Pancreas (tissue), 10 donors: Measurements from ENCODE around the gene WNT11. TPM values are rescaled to one million over a fixed set of nuclear protein-coding genes. Genes with fewer than 3 reads are reported as not detected.

Experiments used
- ATAC-seq, 4 donors: fragments of 200-7000 bp; cut with Tn5 transposase; one replicate each; pipeline versions ENCODE4 v1.8.0 to v1.9.1; 2020; ENCODE audit warnings: mild to moderate bottlenecking in 4 of 4, moderate library complexity in 4 of 4
- DNase-seq, 6 donors: peaks; one replicate each; pipeline ENCODE4 v3.0.0-alpha.2; 2020
- FAIRE-seq: peaks from 2 replicates; lab custom pipeline; 2012; peaks lifted over from hg19 to GRCh38; lab: Jason Lieb, UNC
- H3K27ac ChIP-seq, 4 donors: fragments of 200-600 bp; sonication (generic); 1 replicate in 3 of 4; 2 replicates in 1 of 4; pipeline versions ENCODE4 v1.5.0 to v1.8.0; 2020
- H3K27me3 ChIP-seq, 4 donors: fragments of 200-600 bp; one replicate each; pipeline ENCODE4 v1.8.0; 2021
- H3K36me3 ChIP-seq, 3 donors: fragments of 200-600 bp; sonication (generic) in 1 of 3; one replicate each; pipeline versions ENCODE4 v1.5.0 to v1.8.0; 2020 to 2021
- H3K4me1 ChIP-seq, 3 donors: fragments of 200-600 bp; one replicate each; pipeline ENCODE4 v1.8.0; 2021
- H3K4me3 ChIP-seq, 4 donors: fragments of 200-600 bp; sonication (generic) in 2 of 4; one replicate each; pipeline versions ENCODE4 v1.5.0 to v1.8.0; 2020 to 2021
- H3K9me3 ChIP-seq, 4 donors: fragments of 200-600 bp; one replicate each; pipeline ENCODE4 v1.8.0; 2021
- WGBS, 2 donors: extraction: QIAGEN DNeasy Blood & Tissue Kit; methylation state at CpG; one replicate each; pipeline ENCODE4 v1.1.7; 2013; 5-methylcytosine and 5-hydroxymethylcytosine counted together
- intact Hi-C, 3 donors: fragments of 100-400 bp; cut with DNase I; formaldehyde crosslinking; loops; one replicate each; pipeline versions ENCODE4 v1.11.1 to v1.14.2; 2022
- polyA plus RNA-seq, 2 donors: library from polyadenylated mRNA; stranded (reverse); fragments of 200-250 nt; gene quantifications; one replicate each; pipeline ENCODE4 v1.2.3, GENCODE V29; 2013
- total RNA-seq, 6 donors: library from RNA; stranded (reverse); fragmentation: NEBNext Ultra II Directional in 4 of 6; extraction: Animal tissue kit (Norgen Biotek cat#: 25700) in 4 of 6; gene quantifications; one replicate each; pipeline versions ENCODE4 v1.2.1 to v1.2.4, GENCODE V29; 2021 to 2023
- TF ChIP-seq, protein P1 (sequence below), 4 donors: fragments of 200-600 bp; sonication (generic) in 3 of 4; IDR thresholded peaks; one replicate each; pipeline versions ENCODE4 v1.5.0 to v1.8.0; 2021; ENCODE audit warnings: antibody characterized with exemption in 4 of 4
- donor health status: healthy with polysubstance abuse.
- donor health status: DM: no; HTN: no; CAD: no; lungs with moderate emphysema.
- donor health status: DM: no; HTN: no; CAD: no.
- donor health status: control.
- donor health status: control.
- donor health status: Bipolar disorder and iron deficiency.
- donor health status: DM: yes; HTN: yes; CAD: no.
- donor health status: DM: no; HTN: no; CAD: no.
- donor health status: DM: no; HTN: no; CAD: no.
- donor health status: DM: yes; HTN: yes; CAD: no.

Gene WNT11
- total and polyA plus RNA-seq, 8 donors, result 2.6 to 30.5 (median 6.2) TPM

DNA sequence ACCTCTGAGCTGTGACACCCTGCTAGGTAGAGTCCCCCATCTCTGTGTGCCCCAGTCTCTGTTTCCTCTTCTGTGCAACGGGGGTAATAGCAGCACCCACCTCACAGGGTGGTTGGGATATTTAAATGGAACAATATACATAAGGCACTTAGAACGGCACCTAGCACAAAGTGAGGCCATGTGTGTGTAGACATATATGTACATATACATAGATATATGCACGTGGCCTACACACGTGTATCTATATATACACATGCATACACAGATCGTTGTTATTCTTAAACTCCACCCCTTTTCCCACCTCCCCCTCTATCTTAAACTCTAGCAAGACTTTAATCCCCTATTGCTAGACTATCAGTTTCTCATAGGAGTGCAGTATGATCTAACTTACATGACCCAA lies 2.4 kb downstream of the WNT11 start:
- no peak overlapping the region for H3K27ac ChIP-seq
- no peaks in the 10 kb centered on the region for H3K36me3 ChIP-seq
- no peaks in the 10 kb centered on the region for H3K27me3 ChIP-seq
- 86 to 92% methylated on average over 5 of the region's 5 CpGs for WGBS, 2 donors
- no peaks in the 10 kb centered on the region for H3K9me3 ChIP-seq
- TF ChIP-seq, protein P1, sequence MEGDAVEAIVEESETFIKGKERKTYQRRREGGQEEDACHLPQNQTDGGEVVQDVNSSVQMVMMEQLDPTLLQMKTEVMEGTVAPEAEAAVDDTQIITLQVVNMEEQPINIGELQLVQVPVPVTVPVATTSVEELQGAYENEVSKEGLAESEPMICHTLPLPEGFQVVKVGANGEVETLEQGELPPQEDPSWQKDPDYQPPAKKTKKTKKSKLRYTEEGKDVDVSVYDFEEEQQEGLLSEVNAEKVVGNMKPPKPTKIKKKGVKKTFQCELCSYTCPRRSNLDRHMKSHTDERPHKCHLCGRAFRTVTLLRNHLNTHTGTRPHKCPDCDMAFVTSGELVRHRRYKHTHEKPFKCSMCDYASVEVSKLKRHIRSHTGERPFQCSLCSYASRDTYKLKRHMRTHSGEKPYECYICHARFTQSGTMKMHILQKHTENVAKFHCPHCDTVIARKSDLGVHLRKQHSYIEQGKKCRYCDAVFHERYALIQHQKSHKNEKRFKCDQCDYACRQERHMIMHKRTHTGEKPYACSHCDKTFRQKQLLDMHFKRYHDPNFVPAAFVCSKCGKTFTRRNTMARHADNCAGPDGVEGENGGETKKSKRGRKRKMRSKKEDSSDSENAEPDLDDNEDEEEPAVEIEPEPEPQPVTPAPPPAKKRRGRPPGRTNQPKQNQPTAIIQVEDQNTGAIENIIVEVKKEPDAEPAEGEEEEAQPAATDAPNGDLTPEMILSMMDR (IDR thresholded peaks at IDR 0.05), result no peak
- FAIRE-seq, result no peak
- no peak overlapping the region for H3K4me3 ChIP-seq
- H3K4me1 ChIP-seq, result no peaks in the 10 kb centered on the region
- intact Hi-C loops, result loop anchor here in 1 of 3 donors (10.0 kb wide), 2 partner anchors 111 to 311 kb away; no protein-coding TSS in a partner anchor
- no peak for ATAC-seq
- DNase-seq, result no peak

DNA sequence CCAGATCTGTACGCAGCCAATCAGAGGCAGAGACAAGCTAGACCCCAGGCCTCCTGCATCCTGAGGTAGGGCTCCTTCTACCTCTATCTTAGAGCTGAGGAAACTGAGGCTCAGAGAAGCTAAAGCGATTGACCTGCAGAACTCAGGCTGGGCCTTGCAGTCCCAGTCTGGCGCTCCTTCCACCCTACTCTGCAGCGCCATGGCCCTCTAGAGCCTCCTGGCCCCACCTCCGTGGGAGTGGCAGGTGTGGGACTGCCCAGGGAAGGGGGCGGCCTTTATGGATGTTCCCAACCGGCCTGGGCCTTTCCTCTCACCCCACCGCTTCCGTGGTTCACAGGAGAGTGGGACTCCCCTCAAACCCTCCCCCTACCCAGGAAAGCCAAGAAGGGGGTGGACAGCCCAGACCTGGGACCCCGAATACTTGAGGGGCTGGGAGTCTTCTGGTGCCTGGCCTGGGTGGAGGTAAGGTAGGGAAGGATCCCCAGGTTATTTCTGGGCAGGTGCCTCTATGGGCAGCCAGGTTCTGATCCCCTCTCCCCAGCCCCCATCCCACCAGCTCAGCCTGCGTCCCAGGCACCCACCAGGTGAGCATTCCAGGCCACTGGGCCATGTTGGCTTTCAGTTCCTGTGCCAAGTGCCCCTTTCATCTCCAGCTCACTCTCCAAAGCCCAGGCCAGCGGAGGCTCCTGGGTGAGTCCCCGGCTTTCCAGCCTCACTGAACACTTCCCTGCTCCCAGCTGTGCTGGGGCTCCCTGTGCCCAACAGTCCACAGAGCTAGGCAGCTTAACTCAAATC lies 3.0 kb downstream of the WNT11 start:
- intact Hi-C loops, result loop anchor here in 1 of 3 donors (10.0 kb wide), 2 partner anchors 111 to 311 kb away; no protein-coding TSS in a partner anchor
- DNase-seq (peak in 1 of 6 donors; percentile 46), FAIRE-seq (no peak), ATAC-seq (no peak)
- Histone ChIP-seq H3K27me3 (no peaks in the 10 kb centered on the region), H3K27ac (no peak overlapping the region), H3K36me3 (no peaks in the 10 kb centered on the region), H3K4me3 (no peak overlapping the region), H3K4me1 (peaks cover 0 to under 1% (median 0%) of the 10 kb centered on the region in 3 donors), H3K9me3 (no peaks in the 10 kb centered on the region)
- WGBS, 2 donors, result 85 to 90% methylated on average over 13 of the region's 13 CpGs
- TF ChIP-seq, protein P1 (IDR thresholded peaks at IDR 0.05), result no peak

DNA sequence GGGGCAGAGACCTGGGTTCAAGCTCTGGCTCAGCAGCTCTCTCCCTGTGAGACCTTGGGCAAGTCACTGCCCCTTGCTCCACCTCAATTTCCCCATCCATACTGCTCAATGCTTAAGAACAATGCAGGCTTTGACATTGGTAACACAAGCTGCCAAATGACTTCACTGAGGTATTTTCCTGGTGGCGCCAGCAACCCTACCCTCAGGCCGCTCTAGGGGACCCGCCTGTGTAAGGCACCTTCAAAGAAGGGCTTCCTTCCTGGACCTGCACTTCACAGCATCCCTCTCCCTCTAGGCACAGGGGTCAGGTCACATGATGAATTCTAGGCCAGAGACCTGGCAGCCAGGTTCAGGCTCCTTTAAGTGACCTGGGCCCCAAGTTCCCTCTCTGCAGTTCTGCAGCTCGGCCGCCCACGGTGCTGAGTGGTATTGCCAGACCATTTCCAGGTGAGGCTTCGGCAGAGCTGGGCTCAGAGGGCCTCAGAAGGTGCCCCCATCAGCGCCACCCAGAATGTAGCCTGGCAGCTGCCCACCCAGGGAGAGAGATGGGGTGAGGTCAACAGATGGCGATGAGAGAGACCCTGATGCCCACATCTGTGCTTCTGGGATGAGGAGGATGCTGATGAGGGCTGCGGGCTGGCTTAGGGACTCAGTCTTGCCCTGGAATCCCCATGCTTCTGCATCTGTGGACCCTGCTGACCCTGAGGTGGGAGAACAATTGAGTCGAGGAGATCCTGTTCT lies 4.5 kb downstream of the WNT11 start:
- DNase-seq (peak in 1 of 6 donors; percentile 49), FAIRE-seq (no peak), ATAC-seq (no peak)
- Histone ChIP-seq H3K4me1 (peaks cover 0 to 5% (median 0%) of the 10 kb centered on the region in 3 donors), H3K36me3 (no peaks in the 10 kb centered on the region), H3K27ac (no peak overlapping the region), H3K4me3 (no peak overlapping the region), H3K27me3 (no peaks in the 10 kb centered on the region), H3K9me3 (no peaks in the 10 kb centered on the region)
- TF ChIP-seq, protein P1 (IDR thresholded peaks at IDR 0.05), result no peak
- 91 to 92% methylated on average over 11 of the region's 11 CpGs for WGBS, 2 donors
- intact Hi-C loops, result loop anchor here in 1 of 3 donors (10.0 kb wide), 2 partner anchors 113 to 313 kb away; no protein-coding TSS in a partner anchor

DNA sequence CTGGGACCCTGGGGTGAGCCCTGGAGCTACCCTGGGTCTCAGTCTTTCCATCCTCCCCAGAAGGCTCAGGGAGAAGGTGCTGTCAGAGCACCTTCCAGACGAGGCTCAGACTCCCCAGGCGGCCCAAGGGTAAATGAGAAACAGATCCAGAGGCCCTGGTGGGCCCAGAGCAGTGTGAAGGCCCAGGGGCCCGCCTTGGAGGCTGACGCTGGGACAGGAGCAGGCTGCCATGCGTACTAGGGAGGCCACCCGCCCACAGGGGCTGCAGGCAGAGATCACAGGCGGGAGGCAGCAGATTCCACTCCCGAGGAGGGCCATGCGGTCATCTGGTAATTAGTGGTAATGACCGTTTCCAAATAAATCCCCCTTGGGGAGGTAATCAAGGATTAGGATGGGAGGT lies 5.2 kb downstream of the WNT11 start:
- Histone ChIP-seq H3K27me3 (no peaks in the 10 kb centered on the region), H3K4me1 (peaks cover 0 to 5% (median 0%) of the 10 kb centered on the region in 3 donors), H3K36me3 (no peaks in the 10 kb centered on the region), H3K4me3 (no peak overlapping the region), H3K9me3 (no peaks in the 10 kb centered on the region), H3K27ac (no peak overlapping the region)
- TF ChIP-seq, protein P1 (IDR thresholded peaks at IDR 0.05), result no peak
- intact Hi-C loops, result loop anchor here in 1 of 3 donors (10.0 kb wide), 2 partner anchors 114 to 314 kb away; no protein-coding TSS in a partner anchor
- ATAC-seq (no peak), DNase-seq (peak in 1 of 6 donors; percentile 39), FAIRE-seq (no peak)
- 88% methylated on average over 10 of the region's 10 CpGs for WGBS, 2 donors
